ENCODE data around the gene NMT1. TPM values are rescaled to one million over a fixed set of nuclear protein-coding genes. Genes with fewer than 3 reads are reported as not detected.

NMT1 gene
- total RNA-seq, 1 donor from 2014 or later = 101 TPM

DNA sequence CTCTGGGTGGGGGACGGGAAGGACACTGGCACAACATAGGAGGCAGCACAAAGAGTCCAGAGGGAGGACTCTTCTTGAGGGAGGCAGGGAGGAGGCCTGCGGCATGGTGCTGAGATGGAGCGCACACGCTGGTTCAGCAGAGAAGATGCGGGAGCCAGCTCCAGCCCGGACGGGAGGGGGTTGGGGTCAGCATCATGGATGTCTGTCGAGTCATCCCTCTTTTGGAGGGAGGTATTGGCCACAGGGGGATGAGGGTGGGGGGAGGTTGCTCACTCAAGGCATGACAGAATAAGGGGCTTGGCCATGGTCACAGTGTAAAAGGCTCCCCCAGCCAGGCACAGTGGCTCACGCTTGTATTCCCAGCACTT lies 29.0 kb upstream of the NMT1 start:
- Histone ChIP-seq H3K27ac (no peak overlapping the region), H3F3A (ENCODE audit: low read depth) (no peaks in the 10 kb centered on the region), H3K27me3 (no peaks in the 10 kb centered on the region), H3K4me2 (no peak overlapping the region), H3K9me3 (ENCODE audit: low read depth) (no peaks in the 10 kb centered on the region), H2AFZ (replicated peaks) (no peak overlapping the region), H3K9ac (no peak overlapping the region), H3K36me3 (no peaks in the 10 kb centered on the region), H3K4me1 (no peaks in the 10 kb centered on the region), H4K20me1 (ENCODE audit: low read depth) (peaks cover 8% of the 10 kb centered on the region), H3K79me2 (ENCODE audit: low read depth) (peaks cover 7% of the 10 kb centered on the region), H3K4me3 (no peak overlapping the region)
- Mint-ChIP-seq H3K4me3 (peak overlapping the region; percentile 48), H3K27me3 (ENCODE audit: insufficient read depth, low read depth) (no peaks in the 10 kb centered on the region), H3K4me1 (no peaks in the 10 kb centered on the region), H3K9me3 (no peaks in the 10 kb centered on the region), H3K36me3 (peaks cover 22% of the 10 kb centered on the region), H3K27ac (no peak overlapping the region)
- TF ChIP-seq EZH2 (IDR thresholded peaks at IDR 0.05) (no peak), EZH2phosphoT487 (IDR thresholded peaks at IDR 0.05) (no peak)
- TF ChIP-seq, protein P1, sequence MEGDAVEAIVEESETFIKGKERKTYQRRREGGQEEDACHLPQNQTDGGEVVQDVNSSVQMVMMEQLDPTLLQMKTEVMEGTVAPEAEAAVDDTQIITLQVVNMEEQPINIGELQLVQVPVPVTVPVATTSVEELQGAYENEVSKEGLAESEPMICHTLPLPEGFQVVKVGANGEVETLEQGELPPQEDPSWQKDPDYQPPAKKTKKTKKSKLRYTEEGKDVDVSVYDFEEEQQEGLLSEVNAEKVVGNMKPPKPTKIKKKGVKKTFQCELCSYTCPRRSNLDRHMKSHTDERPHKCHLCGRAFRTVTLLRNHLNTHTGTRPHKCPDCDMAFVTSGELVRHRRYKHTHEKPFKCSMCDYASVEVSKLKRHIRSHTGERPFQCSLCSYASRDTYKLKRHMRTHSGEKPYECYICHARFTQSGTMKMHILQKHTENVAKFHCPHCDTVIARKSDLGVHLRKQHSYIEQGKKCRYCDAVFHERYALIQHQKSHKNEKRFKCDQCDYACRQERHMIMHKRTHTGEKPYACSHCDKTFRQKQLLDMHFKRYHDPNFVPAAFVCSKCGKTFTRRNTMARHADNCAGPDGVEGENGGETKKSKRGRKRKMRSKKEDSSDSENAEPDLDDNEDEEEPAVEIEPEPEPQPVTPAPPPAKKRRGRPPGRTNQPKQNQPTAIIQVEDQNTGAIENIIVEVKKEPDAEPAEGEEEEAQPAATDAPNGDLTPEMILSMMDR (IDR thresholded peaks at IDR 0.05) = no peak
- DNase-seq (ENCODE audit: low spot score) = no peak

DNA sequence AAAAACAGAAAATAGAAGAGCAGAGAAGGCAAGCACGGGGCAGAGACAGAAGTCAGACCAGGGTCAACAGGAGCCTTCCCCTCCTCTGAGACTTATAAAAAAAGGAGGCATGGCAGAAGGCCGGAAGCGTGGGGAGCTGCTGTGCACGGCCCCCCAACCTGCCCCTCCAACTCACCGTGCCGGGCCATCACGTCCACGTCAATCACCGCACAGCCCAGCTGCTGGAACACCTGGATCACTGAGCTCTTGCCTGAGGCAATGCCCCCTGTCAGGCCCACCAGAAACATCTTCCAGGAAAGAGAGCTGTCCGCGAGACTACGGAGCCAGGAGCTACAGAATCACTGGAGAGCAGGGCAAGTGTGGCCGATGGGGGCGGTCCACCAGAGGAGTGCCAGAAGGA lies 26.5 kb upstream of the NMT1 start:
- H3K36me3 ChIP-seq = no peaks in the 10 kb centered on the region
- H3K36me3 Mint-ChIP-seq = peaks cover 19% of the 10 kb centered on the region
- no peak overlapping the region for H3K9ac ChIP-seq
- no peak for DNase-seq (ENCODE audit: low spot score)
- H3K27ac ChIP-seq = no peak overlapping the region
- no peak overlapping the region for H3K4me2 ChIP-seq
- H3K27ac Mint-ChIP-seq = no peak overlapping the region
- H3K27me3 Mint-ChIP-seq (ENCODE audit: insufficient read depth, low read depth) = peaks cover 2% of the 10 kb centered on the region
- no peaks in the 10 kb centered on the region for H3K9me3 ChIP-seq (ENCODE audit: low read depth)
- H3K4me3 ChIP-seq = no peak overlapping the region
- no peaks in the 10 kb centered on the region for H3F3A ChIP-seq (ENCODE audit: low read depth)
- no peak overlapping the region for H2AFZ ChIP-seq (replicated peaks)
- H3K27me3 ChIP-seq = no peaks in the 10 kb centered on the region
- H3K4me1 ChIP-seq = no peaks in the 10 kb centered on the region
- H3K79me2 ChIP-seq (ENCODE audit: low read depth) = peaks cover 30% of the 10 kb centered on the region
- no peak overlapping the region for H3K4me3 Mint-ChIP-seq
- peaks cover 33% of the 10 kb centered on the region for H4K20me1 ChIP-seq (ENCODE audit: low read depth)
- no peaks in the 10 kb centered on the region for H3K9me3 Mint-ChIP-seq
- H3K4me1 Mint-ChIP-seq = peaks cover 9% of the 10 kb centered on the region
- no peak for TF ChIP-seq EZH2phosphoT487 (IDR thresholded peaks at IDR 0.05)
- TF ChIP-seq, protein P1 (IDR thresholded peaks at IDR 0.05) = no peak
- TF ChIP-seq EZH2 (IDR thresholded peaks at IDR 0.05) = no peak

DNA sequence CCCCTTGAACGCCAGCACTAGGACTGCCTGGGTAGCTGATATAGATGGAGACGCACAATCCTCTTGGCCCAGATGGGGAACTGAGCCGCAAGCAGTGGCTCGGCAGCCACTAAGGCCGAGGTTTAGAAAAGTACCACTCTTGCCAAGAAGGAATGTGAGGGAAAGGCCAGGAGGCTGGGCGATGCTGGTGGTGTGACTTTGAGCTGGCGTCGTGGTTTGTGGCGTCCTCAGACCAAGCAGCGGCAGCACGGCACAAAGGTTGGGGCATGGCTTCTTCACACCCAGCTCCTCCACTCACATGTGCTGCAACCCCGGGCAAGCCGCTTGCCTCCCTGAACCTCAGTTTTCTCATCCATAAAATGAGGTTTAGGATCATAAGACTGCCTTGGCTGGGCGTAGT lies 25.3 kb upstream of the NMT1 start:
- Histone ChIP-seq H3K27me3 (no peaks in the 10 kb centered on the region), H3K4me2 (no peak overlapping the region), H3K4me1 (peaks cover 3% of the 10 kb centered on the region), H3F3A (ENCODE audit: low read depth) (peaks cover 7% of the 10 kb centered on the region), H3K4me3 (no peak overlapping the region), H3K27ac (no peak overlapping the region), H3K9me3 (ENCODE audit: low read depth) (no peaks in the 10 kb centered on the region), H2AFZ (replicated peaks) (no peak overlapping the region), H3K36me3 (no peaks in the 10 kb centered on the region), H3K79me2 (ENCODE audit: low read depth) (peaks cover 37% of the 10 kb centered on the region), H3K9ac (no peak overlapping the region), H4K20me1 (ENCODE audit: low read depth) (peaks cover 45% of the 10 kb centered on the region)
- Mint-ChIP-seq H3K27me3 (ENCODE audit: insufficient read depth, low read depth) (peaks cover 2% of the 10 kb centered on the region), H3K27ac (no peak overlapping the region), H3K36me3 (peaks cover 12% of the 10 kb centered on the region), H3K4me3 (no peak overlapping the region), H3K9me3 (no peaks in the 10 kb centered on the region), H3K4me1 (peaks cover 16% of the 10 kb centered on the region)
- no peak for DNase-seq (ENCODE audit: low spot score)
- TF ChIP-seq EZH2 (IDR thresholded peaks at IDR 0.05) = no peak
- TF ChIP-seq EZH2phosphoT487 (IDR thresholded peaks at IDR 0.05) = no peak
- TF ChIP-seq, protein P1 (IDR thresholded peaks at IDR 0.05) = no peak

Data from neural progenitor cell (in vitro differentiated cells).